ENCODE data around the gene CAV3.

CAV3 gene

GRCh38 chr3:8745619-8746370 lies 12.2 kb downstream of the CAV3 start:
- Mint-ChIP-seq H3K9me3 (no peaks in the 10 kb centered on the region), H3K4me1 (ENCODE audit: low read depth) (no peaks in the 10 kb centered on the region), H3K27me3 (peaks cover 10% of the 10 kb centered on the region), H3K4me3 (no peak overlapping the region), H3K27ac (no peak overlapping the region), H3K36me3 (ENCODE audit: low read depth) (no peaks in the 10 kb centered on the region)

GRCh38 chr3:8746780-8747345 lies 13.3 kb downstream of the CAV3 start:
- H3K9me3 Mint-ChIP-seq = no peaks in the 10 kb centered on the region

GRCh38 chr3:8749316-8749715 lies 15.7 kb downstream of the CAV3 start:
- Mint-ChIP-seq H3K4me3 (no peak overlapping the region), H3K9me3 (no peaks in the 10 kb centered on the region), H3K27me3 (no peaks in the 10 kb centered on the region), H3K4me1 (ENCODE audit: low read depth) (no peaks in the 10 kb centered on the region), H3K36me3 (ENCODE audit: low read depth) (no peaks in the 10 kb centered on the region), H3K27ac (no peak overlapping the region)

More at GRCh38 chr3:8746780-8747345, 13.3 kb downstream of the CAV3 start:
- H3K4me1 Mint-ChIP-seq (ENCODE audit: low read depth) = no peaks in the 10 kb centered on the region
- no peak overlapping the region for H3K27ac Mint-ChIP-seq
- H3K4me3 Mint-ChIP-seq = no peak overlapping the region
- H3K36me3 Mint-ChIP-seq (ENCODE audit: low read depth) = no peaks in the 10 kb centered on the region
- H3K27me3 Mint-ChIP-seq = peaks cover 3% of the 10 kb centered on the region

GRCh38 chr3:8752832-8753231 lies 19.2 kb downstream of the CAV3 start:
- H3K4me1 Mint-ChIP-seq (ENCODE audit: low read depth) = no peaks in the 10 kb centered on the region
- no peaks in the 10 kb centered on the region for H3K9me3 Mint-ChIP-seq

GRCh38 chr3:8755097-8755496 lies 21.5 kb downstream of the CAV3 start:
- H3K27ac Mint-ChIP-seq = no peak overlapping the region
- H3K4me3 Mint-ChIP-seq = no peak overlapping the region
- no peaks in the 10 kb centered on the region for H3K4me1 Mint-ChIP-seq (ENCODE audit: low read depth)
- H3K36me3 Mint-ChIP-seq (ENCODE audit: low read depth) = no peaks in the 10 kb centered on the region
- H3K9me3 Mint-ChIP-seq = no peaks in the 10 kb centered on the region
- no peaks in the 10 kb centered on the region for H3K27me3 Mint-ChIP-seq

More at GRCh38 chr3:8752832-8753231, 19.2 kb downstream of the CAV3 start:
- H3K27ac Mint-ChIP-seq = no peak overlapping the region
- no peaks in the 10 kb centered on the region for H3K36me3 Mint-ChIP-seq (ENCODE audit: low read depth)
- H3K27me3 Mint-ChIP-seq = no peaks in the 10 kb centered on the region
- H3K4me3 Mint-ChIP-seq = no peak overlapping the region

GRCh38 chr3:8755564-8756237 lies 22.1 kb downstream of the CAV3 start:
- Mint-ChIP-seq H3K27me3 (no peaks in the 10 kb centered on the region), H3K4me1 (ENCODE audit: low read depth) (no peaks in the 10 kb centered on the region), H3K9me3 (no peaks in the 10 kb centered on the region), H3K27ac (no peak overlapping the region), H3K36me3 (ENCODE audit: low read depth) (no peaks in the 10 kb centered on the region), H3K4me3 (no peak overlapping the region)

GRCh38 chr3:8756671-8757070 lies 23.1 kb downstream of the CAV3 start:
- H3K27me3 Mint-ChIP-seq = no peaks in the 10 kb centered on the region

GRCh38 chr3:8757551-8758518 lies 24.2 kb downstream of the CAV3 start:
- no peaks in the 10 kb centered on the region for H3K36me3 Mint-ChIP-seq (ENCODE audit: low read depth)
- H3K9me3 Mint-ChIP-seq = no peaks in the 10 kb centered on the region
- no peaks in the 10 kb centered on the region for H3K4me1 Mint-ChIP-seq (ENCODE audit: low read depth)

More at GRCh38 chr3:8756671-8757070, 23.1 kb downstream of the CAV3 start:
- no peak overlapping the region for H3K27ac Mint-ChIP-seq
- no peak overlapping the region for H3K4me3 Mint-ChIP-seq
- no peaks in the 10 kb centered on the region for H3K36me3 Mint-ChIP-seq (ENCODE audit: low read depth)
- no peaks in the 10 kb centered on the region for H3K9me3 Mint-ChIP-seq
- no peaks in the 10 kb centered on the region for H3K4me1 Mint-ChIP-seq (ENCODE audit: low read depth)

GRCh38 chr3:8759038-8759707 lies 25.6 kb downstream of the CAV3 start:
- H3K27me3 Mint-ChIP-seq = no peaks in the 10 kb centered on the region
- no peaks in the 10 kb centered on the region for H3K4me1 Mint-ChIP-seq (ENCODE audit: low read depth)
- no peak overlapping the region for H3K27ac Mint-ChIP-seq
- no peaks in the 10 kb centered on the region for H3K36me3 Mint-ChIP-seq (ENCODE audit: low read depth)
- H3K9me3 Mint-ChIP-seq = no peaks in the 10 kb centered on the region
- H3K4me3 Mint-ChIP-seq = no peak overlapping the region

More at GRCh38 chr3:8757551-8758518, 24.2 kb downstream of the CAV3 start:
- H3K27ac Mint-ChIP-seq = no peak overlapping the region
- no peaks in the 10 kb centered on the region for H3K27me3 Mint-ChIP-seq
- no peak overlapping the region for H3K4me3 Mint-ChIP-seq

- H3K27ac Mint-ChIP-seq = no peak overlapping the region
- no peaks in the 10 kb centered on the region for H3K9me3 Mint-ChIP-seq
- no peaks in the 10 kb centered on the region for H3K27me3 Mint-ChIP-seq
- no peak overlapping the region for H3K4me3 Mint-ChIP-seq
- no peaks in the 10 kb centered on the region for H3K4me1 Mint-ChIP-seq (ENCODE audit: low read depth)
- H3K36me3 Mint-ChIP-seq (ENCODE audit: low read depth) = no peaks in the 10 kb centered on the region
These were observed 26.5 kb downstream of the CAV3 start for GRCh38 chr3:8760091-8760490.

GRCh38 chr3:8760506-8760905 lies 26.9 kb downstream of the CAV3 start:
- no peaks in the 10 kb centered on the region for H3K27me3 Mint-ChIP-seq
- H3K9me3 Mint-ChIP-seq = no peaks in the 10 kb centered on the region
- no peak overlapping the region for H3K27ac Mint-ChIP-seq
- H3K4me3 Mint-ChIP-seq = no peak overlapping the region
- H3K36me3 Mint-ChIP-seq (ENCODE audit: low read depth) = no peaks in the 10 kb centered on the region
- no peaks in the 10 kb centered on the region for H3K4me1 Mint-ChIP-seq (ENCODE audit: low read depth)

- H3K27ac Mint-ChIP-seq = no peak overlapping the region
- H3K9me3 Mint-ChIP-seq = no peaks in the 10 kb centered on the region
- no peaks in the 10 kb centered on the region for H3K27me3 Mint-ChIP-seq
- no peaks in the 10 kb centered on the region for H3K4me1 Mint-ChIP-seq (ENCODE audit: low read depth)
- no peak overlapping the region for H3K4me3 Mint-ChIP-seq
- H3K36me3 Mint-ChIP-seq (ENCODE audit: low read depth) = no peaks in the 10 kb centered on the region
These were observed 28.3 kb downstream of the CAV3 start for GRCh38 chr3:8761866-8762265.

GRCh38 chr3:8762607-8763377 lies 29.2 kb downstream of the CAV3 start:
- Mint-ChIP-seq H3K4me3 (no peak overlapping the region), H3K4me1 (ENCODE audit: low read depth) (no peaks in the 10 kb centered on the region), H3K27me3 (no peaks in the 10 kb centered on the region), H3K27ac (no peak overlapping the region), H3K9me3 (no peaks in the 10 kb centered on the region), H3K36me3 (ENCODE audit: low read depth) (no peaks in the 10 kb centered on the region)
